GM12878 (cell line): Measurements from ENCODE around the gene FAM120A. TPM values are rescaled to one million over a fixed set of nuclear protein-coding genes. Genes with fewer than 3 reads are reported as not detected.

Source experiments
- ATF7 ChIP-seq: fragments of 450-650 bp; IDR thresholded peaks from 2 replicates; pipeline ENCODE4 v1.6.1; 2016; ENCODE audit warnings: low read depth, mild to moderate bottlenecking
- BHLHE40 ChIP-seq, 2 experiments: fragments of 450-650 bp in 1 of 2; IDR thresholded peaks; 2 replicates each; pipeline ENCODE4 v1.6.1; 2011 to 2017; ENCODE audit warnings: low read depth in 2 of 2, borderline replicate concordance in 1 of 2, improper control_type of control experiment in 1 of 2, low read length in 1 of 2, mild to moderate bottlenecking in 1 of 2
- CREB1 ChIP-seq: IDR thresholded peaks from 2 replicates; pipeline ENCODE4 v1.6.1; 2012; ENCODE audit warnings: low read depth, mild to moderate bottlenecking, inconsistent platforms
- GABPA ChIP-seq: IDR thresholded peaks from 2 replicates; pipeline ENCODE4 v1.6.1; 2014; ENCODE audit warnings: antibody characterized with exemption, low read depth, mild to moderate bottlenecking, inconsistent platforms
- KAT2A ChIP-seq: conservative IDR thresholded peaks from 2 replicates; pipeline ENCODE4 v1.6.1; 2011; ENCODE audit warnings: low read depth, low read length; ENCODE audit not compliant: control insufficient read depth
- NBN ChIP-seq: fragments of 450-650 bp; IDR thresholded peaks from 2 replicates; pipeline ENCODE4 v1.6.1; 2016
- NFIC ChIP-seq: IDR thresholded peaks from 2 replicates; pipeline ENCODE4 v1.6.1; 2012; ENCODE audit warnings: low read depth, mild to moderate bottlenecking, inconsistent platforms, low read length, moderate library complexity
- POLR2AphosphoS2 ChIP-seq: IDR thresholded peaks from 2 replicates; pipeline ENCODE4 v1.6.1; 2011; ENCODE audit warnings: low read depth, mild to moderate bottlenecking, low read length, improper control_type of control experiment, moderate library complexity
- RUNX3 ChIP-seq: IDR thresholded peaks from 2 replicates; pipeline ENCODE4 v1.6.1; 2012; ENCODE audit warnings: low read length, inconsistent platforms
- SPI1 ChIP-seq: IDR thresholded peaks from 2 replicates; pipeline ENCODE4 v1.6.1; 2011; ENCODE audit warnings: low read depth, mild to moderate bottlenecking, low read length, moderate library complexity, borderline replicate concordance; ENCODE audit not compliant: insufficient read depth
- TARDBP ChIP-seq: IDR thresholded peaks from 2 replicates; pipeline ENCODE4 v1.6.1; 2016; ENCODE audit warnings: borderline replicate concordance
- polyA plus RNA-seq, 11 experiments: library from polyadenylated mRNA; depleted of rRNA in 4 of 11; unstranded in 6 of 11; stranded (reverse) in 5 of 11; fragments of >200 nt; fragmentation: Nextera tagmentation in 4 of 11; fragmentation: Illumina TruSeq in 1 of 11; extraction: Ambion mirVana in 4 of 11; extraction: Trizol in 1 of 11; gene quantifications; 1 replicate in 1 of 11; 2 replicates in 10 of 11; pipeline versions ENCODE4 v1.2.1 to v1.2.3, GENCODE V29; 2011 to 2016; ENCODE audit warnings: inconsistent platforms in 2 of 11, missing spikeins in 2 of 11, low read depth in 1 of 11
- total RNA-seq, 4 experiments: library from RNA; depleted of rRNA in 3 of 4; stranded (reverse); fragments of >200 nt in 3 of 4; fragmentation: Illumina TruSeq in 1 of 4; extraction: Trizol in 1 of 4; gene quantifications; 2 replicates each; pipeline versions ENCODE4 v1.2.1 to v1.2.3, GENCODE V29; 2013 to 2021
- TF ChIP-seq, protein P1 (sequence below): fragments of 450-650 bp; IDR thresholded peaks from 2 replicates; pipeline ENCODE4 v1.6.1; 2017; ENCODE audit warnings: antibody characterized with exemption, mild to moderate bottlenecking, moderate library complexity
- TF ChIP-seq, protein P2 (sequence below): fragments of 150-350 bp; IDR thresholded peaks from 2 replicates; pipeline ENCODE4 v1.6.1; 2016; ENCODE audit warnings: low read depth, low read length
- TF ChIP-seq, protein P3 (sequence below): fragments of 450-650 bp; IDR thresholded peaks from 2 replicates; pipeline ENCODE4 v1.6.1; 2017; ENCODE audit warnings: mild to moderate bottlenecking, moderate library complexity
- TF ChIP-seq, protein P4 (sequence below): fragments of 450-650 bp; IDR thresholded peaks from 2 replicates; pipeline ENCODE4 v1.6.1; 2016; ENCODE audit warnings: mild to moderate bottlenecking
- TF ChIP-seq, protein P5 (sequence below): fragments of 450-650 bp; IDR thresholded peaks from 2 replicates; pipeline ENCODE4 v1.6.1; 2016; ENCODE audit warnings: mild to moderate bottlenecking

The FAM120A gene
- total and polyA plus RNA-seq, 10 of the 15 experiments (the other 5 are each of a cell fraction or from before 2014, with no cell fraction given), result 13.1 to 89.6 (median 52.5) TPM

DNA sequence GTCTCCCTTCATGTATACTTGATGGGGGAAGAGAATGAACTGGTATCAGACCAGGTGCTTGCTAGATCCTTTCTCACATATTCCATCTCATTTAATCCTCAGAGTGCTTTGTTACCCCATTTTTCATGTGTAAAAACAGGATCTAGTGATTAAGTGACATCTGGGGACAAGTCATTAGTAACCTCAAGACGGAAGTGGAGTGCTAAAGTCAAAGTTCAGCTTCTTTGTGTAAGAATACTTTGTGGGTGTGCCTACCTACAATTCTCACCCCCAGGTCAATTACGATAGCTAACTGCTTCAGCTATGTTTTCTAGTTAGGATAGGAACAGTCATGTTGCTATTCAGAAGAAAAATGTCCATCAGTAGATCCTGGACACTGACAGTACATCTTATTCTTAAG is 5.0 kb downstream of the FAM120A start (continued):
- TF ChIP-seq KAT2A, result no peak
- TF ChIP-seq, protein P1, sequence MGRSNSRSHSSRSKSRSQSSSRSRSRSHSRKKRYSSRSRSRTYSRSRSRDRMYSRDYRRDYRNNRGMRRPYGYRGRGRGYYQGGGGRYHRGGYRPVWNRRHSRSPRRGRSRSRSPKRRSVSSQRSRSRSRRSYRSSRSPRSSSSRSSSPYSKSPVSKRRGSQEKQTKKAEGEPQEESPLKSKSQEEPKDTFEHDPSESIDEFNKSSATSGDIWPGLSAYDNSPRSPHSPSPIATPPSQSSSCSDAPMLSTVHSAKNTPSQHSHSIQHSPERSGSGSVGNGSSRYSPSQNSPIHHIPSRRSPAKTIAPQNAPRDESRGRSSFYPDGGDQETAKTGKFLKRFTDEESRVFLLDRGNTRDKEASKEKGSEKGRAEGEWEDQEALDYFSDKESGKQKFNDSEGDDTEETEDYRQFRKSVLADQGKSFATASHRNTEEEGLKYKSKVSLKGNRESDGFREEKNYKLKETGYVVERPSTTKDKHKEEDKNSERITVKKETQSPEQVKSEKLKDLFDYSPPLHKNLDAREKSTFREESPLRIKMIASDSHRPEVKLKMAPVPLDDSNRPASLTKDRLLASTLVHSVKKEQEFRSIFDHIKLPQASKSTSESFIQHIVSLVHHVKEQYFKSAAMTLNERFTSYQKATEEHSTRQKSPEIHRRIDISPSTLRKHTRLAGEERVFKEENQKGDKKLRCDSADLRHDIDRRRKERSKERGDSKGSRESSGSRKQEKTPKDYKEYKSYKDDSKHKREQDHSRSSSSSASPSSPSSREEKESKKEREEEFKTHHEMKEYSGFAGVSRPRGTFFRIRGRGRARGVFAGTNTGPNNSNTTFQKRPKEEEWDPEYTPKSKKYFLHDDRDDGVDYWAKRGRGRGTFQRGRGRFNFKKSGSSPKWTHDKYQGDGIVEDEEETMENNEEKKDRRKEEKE, result no peak
- no peak for TF ChIP-seq NFIC
- no peak for TF ChIP-seq GABPA
- TF ChIP-seq, protein P2, sequence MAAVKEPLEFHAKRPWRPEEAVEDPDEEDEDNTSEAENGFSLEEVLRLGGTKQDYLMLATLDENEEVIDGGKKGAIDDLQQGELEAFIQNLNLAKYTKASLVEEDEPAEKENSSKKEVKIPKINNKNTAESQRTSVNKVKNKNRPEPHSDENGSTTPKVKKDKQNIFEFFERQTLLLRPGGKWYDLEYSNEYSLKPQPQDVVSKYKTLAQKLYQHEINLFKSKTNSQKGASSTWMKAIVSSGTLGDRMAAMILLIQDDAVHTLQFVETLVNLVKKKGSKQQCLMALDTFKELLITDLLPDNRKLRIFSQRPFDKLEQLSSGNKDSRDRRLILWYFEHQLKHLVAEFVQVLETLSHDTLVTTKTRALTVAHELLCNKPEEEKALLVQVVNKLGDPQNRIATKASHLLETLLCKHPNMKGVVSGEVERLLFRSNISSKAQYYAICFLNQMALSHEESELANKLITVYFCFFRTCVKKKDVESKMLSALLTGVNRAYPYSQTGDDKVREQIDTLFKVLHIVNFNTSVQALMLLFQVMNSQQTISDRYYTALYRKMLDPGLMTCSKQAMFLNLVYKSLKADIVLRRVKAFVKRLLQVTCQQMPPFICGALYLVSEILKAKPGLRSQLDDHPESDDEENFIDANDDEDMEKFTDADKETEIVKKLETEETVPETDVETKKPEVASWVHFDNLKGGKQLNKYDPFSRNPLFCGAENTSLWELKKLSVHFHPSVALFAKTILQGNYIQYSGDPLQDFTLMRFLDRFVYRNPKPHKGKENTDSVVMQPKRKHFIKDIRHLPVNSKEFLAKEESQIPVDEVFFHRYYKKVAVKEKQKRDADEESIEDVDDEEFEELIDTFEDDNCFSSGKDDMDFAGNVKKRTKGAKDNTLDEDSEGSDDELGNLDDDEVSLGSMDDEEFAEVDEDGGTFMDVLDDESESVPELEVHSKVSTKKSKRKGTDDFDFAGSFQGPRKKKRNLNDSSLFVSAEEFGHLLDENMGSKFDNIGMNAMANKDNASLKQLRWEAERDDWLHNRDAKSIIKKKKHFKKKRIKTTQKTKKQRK, result no peak
- TF ChIP-seq CREB1, result no peak
- TF ChIP-seq, protein P3, sequence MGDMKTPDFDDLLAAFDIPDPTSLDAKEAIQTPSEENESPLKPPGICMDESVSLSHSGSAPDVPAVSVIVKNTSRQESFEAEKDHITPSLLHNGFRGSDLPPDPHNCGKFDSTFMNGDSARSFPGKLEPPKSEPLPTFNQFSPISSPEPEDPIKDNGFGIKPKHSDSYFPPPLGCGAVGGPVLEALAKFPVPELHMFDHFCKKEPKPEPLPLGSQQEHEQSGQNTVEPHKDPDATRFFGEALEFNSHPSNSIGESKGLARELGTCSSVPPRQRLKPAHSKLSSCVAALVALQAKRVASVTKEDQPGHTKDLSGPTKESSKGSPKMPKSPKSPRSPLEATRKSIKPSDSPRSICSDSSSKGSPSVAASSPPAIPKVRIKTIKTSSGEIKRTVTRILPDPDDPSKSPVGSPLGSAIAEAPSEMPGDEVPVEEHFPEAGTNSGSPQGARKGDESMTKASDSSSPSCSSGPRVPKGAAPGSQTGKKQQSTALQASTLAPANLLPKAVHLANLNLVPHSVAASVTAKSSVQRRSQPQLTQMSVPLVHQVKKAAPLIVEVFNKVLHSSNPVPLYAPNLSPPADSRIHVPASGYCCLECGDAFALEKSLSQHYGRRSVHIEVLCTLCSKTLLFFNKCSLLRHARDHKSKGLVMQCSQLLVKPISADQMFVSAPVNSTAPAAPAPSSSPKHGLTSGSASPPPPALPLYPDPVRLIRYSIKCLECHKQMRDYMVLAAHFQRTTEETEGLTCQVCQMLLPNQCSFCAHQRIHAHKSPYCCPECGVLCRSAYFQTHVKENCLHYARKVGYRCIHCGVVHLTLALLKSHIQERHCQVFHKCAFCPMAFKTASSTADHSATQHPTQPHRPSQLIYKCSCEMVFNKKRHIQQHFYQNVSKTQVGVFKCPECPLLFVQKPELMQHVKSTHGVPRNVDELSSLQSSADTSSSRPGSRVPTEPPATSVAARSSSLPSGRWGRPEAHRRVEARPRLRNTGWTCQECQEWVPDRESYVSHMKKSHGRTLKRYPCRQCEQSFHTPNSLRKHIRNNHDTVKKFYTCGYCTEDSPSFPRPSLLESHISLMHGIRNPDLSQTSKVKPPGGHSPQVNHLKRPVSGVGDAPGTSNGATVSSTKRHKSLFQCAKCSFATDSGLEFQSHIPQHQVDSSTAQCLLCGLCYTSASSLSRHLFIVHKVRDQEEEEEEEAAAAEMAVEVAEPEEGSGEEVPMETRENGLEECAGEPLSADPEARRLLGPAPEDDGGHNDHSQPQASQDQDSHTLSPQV, result no peak
- no peak for TF ChIP-seq POLR2AphosphoS2
- TF ChIP-seq BHLHE40 (IDR thresholded peaks at IDR 0.05; ENCODE audit: borderline replicate concordance in 1 of 2, low read depth in 2 of 2, low read length in 1 of 2), result peak in 1 of 2 experiments; percentile 29; a peak in 1 of 4 replicates
- TF ChIP-seq, protein P4, sequence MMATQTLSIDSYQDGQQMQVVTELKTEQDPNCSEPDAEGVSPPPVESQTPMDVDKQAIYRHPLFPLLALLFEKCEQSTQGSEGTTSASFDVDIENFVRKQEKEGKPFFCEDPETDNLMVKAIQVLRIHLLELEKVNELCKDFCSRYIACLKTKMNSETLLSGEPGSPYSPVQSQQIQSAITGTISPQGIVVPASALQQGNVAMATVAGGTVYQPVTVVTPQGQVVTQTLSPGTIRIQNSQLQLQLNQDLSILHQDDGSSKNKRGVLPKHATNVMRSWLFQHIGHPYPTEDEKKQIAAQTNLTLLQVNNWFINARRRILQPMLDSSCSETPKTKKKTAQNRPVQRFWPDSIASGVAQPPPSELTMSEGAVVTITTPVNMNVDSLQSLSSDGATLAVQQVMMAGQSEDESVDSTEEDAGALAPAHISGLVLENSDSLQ, result peak; percentile 73
- no peak for TF ChIP-seq RUNX3
- TF ChIP-seq ATF7, result peak; percentile 56; the same call in 1 of the 2 replicates
- peak; percentile 46; the same call in 1 of the 2 replicates for TF ChIP-seq SPI1
- TF ChIP-seq TARDBP, result no peak
- 0 out of 2 replicates have a peak, but pooled peaks have one; percentile 16 for TF ChIP-seq NBN
- TF ChIP-seq, protein P5, sequence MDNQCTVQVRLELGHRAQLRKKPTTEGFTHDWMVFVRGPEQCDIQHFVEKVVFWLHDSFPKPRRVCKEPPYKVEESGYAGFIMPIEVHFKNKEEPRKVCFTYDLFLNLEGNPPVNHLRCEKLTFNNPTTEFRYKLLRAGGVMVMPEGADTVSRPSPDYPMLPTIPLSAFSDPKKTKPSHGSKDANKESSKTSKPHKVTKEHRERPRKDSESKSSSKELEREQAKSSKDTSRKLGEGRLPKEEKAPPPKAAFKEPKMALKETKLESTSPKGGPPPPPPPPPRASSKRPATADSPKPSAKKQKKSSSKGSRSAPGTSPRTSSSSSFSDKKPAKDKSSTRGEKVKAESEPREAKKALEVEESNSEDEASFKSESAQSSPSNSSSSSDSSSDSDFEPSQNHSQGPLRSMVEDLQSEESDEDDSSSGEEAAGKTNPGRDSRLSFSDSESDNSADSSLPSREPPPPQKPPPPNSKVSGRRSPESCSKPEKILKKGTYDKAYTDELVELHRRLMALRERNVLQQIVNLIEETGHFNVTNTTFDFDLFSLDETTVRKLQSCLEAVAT, result 0 out of 2 replicates have a peak, but pooled peaks have one; percentile 18
